Glutamatergic neuron (in vitro differentiated cells): Measurements from ENCODE around the gene ZNF383. TPM values are rescaled to one million over a fixed set of nuclear protein-coding genes. Genes with fewer than 3 reads are reported as not detected.
A peak's percentile ranks its signal among the peaks of the same experiment; 100 is the strongest.

ENCODE experiments used
- DNase-seq: peaks from one replicate; pipeline ENCODE4 v3.0.0; 2022
- H3K27ac Mint-ChIP-seq: one replicate; pipeline ENCODE4 v1.8.0; 2020; ENCODE audit warnings: mild to moderate bottlenecking, mixed read lengths, inconsistent platforms; ENCODE audit not compliant: unreplicated experiment
- H3K27me3 Mint-ChIP-seq: one replicate; pipeline ENCODE4 v1.8.0; 2020; ENCODE audit warnings: mild to moderate bottlenecking, moderate library complexity, mixed read lengths, inconsistent platforms; ENCODE audit not compliant: unreplicated experiment
- H3K36me3 Mint-ChIP-seq: one replicate; pipeline ENCODE4 v1.8.0; 2020; ENCODE audit warnings: mild to moderate bottlenecking, mixed read lengths, inconsistent platforms; ENCODE audit not compliant: unreplicated experiment
- H3K4me1 Mint-ChIP-seq: one replicate; pipeline ENCODE4 v1.8.0; 2020; ENCODE audit warnings: mild to moderate bottlenecking, low read depth, mixed read lengths, inconsistent platforms; ENCODE audit not compliant: unreplicated experiment
- H3K4me3 Mint-ChIP-seq: one replicate; pipeline ENCODE4 v1.8.0; 2020; ENCODE audit warnings: mild to moderate bottlenecking, mixed read lengths, inconsistent platforms; ENCODE audit not compliant: unreplicated experiment
- H3K9me3 Mint-ChIP-seq: one replicate; pipeline ENCODE4 v1.8.0; 2020; ENCODE audit warnings: mild to moderate bottlenecking, moderate library complexity, mixed read lengths, inconsistent platforms; ENCODE audit not compliant: unreplicated experiment
- CTCF ChIP-seq: fragments of 200-600 bp; sonication (generic); IDR thresholded peaks from one replicate; pipeline ENCODE4 v1.5.0; 2021; ENCODE audit not compliant: partially characterized antibody, unreplicated experiment
- total RNA-seq: library from RNA; stranded (reverse); fragmentation: NEBNext Ultra II Directional; extraction: Animal tissue kit (Norgen Biotek cat#: 25700); gene quantifications from one replicate; pipeline ENCODE4 v1.2.1, GENCODE V29; 2021; ENCODE audit not compliant: unreplicated experiment

The ZNF383 gene
- total RNA-seq, 1 donor from 2014 or later, result 10.1 TPM

DNA sequence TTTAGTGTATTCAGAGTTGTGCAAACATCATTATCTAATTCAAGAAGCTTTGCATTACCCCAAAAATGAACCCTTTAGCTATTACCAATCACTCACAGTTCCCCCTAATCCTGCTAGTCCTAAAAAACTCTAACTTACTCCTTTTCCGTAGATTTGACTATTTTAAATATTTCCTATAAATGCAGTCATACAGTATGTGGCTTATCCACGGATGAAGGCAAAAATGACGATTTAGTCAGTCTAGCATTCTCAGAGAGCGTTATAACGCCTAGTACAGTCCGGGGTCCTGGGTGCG lies 587 bp upstream of the ZNF383 start:
- Mint-ChIP-seq H3K27me3 (peaks cover 7% of the 10 kb centered on the region), H3K4me1 (peaks cover 6% of the 10 kb centered on the region), H3K4me3 (peak overlapping the region; percentile 98), H3K9me3 (peaks cover 12% of the 10 kb centered on the region), H3K36me3 (no peaks in the 10 kb centered on the region), H3K27ac (no peak overlapping the region)
- no peak for DNase-seq
- no peak for TF ChIP-seq CTCF

GRCh38 chr19:37218592-37218935 lies 550 bp downstream of the ZNF383 start:
- Mint-ChIP-seq H3K4me3 (peak overlapping the region; percentile 98), H3K9me3 (peaks cover 6% of the 10 kb centered on the region), H3K27ac (peak overlapping the region; percentile 99), H3K36me3 (no peaks in the 10 kb centered on the region), H3K27me3 (peaks cover 6% of the 10 kb centered on the region), H3K4me1 (peaks cover 6% of the 10 kb centered on the region)
- DNase-seq, result no peak
- no peak for TF ChIP-seq CTCF

GRCh38 chr19:37220383-37220782 lies 2.4 kb downstream of the ZNF383 start:
- H3K27ac Mint-ChIP-seq, result no peak overlapping the region
- TF ChIP-seq CTCF, result no peak
- no peak overlapping the region for H3K4me3 Mint-ChIP-seq
- H3K36me3 Mint-ChIP-seq, result peaks cover 2% of the 10 kb centered on the region
- no peak for DNase-seq
- H3K27me3 Mint-ChIP-seq, result peaks cover 6% of the 10 kb centered on the region
- H3K9me3 Mint-ChIP-seq, result peaks cover 5% of the 10 kb centered on the region
- H3K4me1 Mint-ChIP-seq, result peaks cover 6% of the 10 kb centered on the region

GRCh38 chr19:37221136-37221535 lies 3.1 kb downstream of the ZNF383 start:
- Mint-ChIP-seq H3K4me1 (peaks cover 6% of the 10 kb centered on the region), H3K36me3 (peaks cover 7% of the 10 kb centered on the region), H3K27me3 (peaks cover 6% of the 10 kb centered on the region), H3K9me3 (peaks cover 5% of the 10 kb centered on the region), H3K4me3 (no peak overlapping the region), H3K27ac (no peak overlapping the region)
- no peak for TF ChIP-seq CTCF
- no peak for DNase-seq

DNA sequence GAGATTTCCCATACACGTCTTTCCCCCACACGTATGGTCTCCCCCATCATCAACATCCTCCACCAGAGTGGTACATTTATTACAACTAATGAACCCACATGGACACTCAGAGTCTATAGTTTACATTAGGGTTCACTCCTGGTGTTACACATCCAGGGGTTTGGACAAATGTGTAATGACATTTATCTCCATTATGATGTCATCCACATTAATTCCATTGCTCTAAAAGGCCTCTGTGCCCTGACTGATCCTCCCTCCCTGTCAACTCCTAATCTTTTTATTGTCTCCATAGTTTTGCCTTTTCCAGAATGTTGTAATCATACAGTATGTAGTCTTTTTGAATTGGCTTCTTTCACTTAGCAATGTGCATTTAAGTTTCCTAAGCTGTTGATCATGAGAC lies 8.2 kb downstream of the ZNF383 start:
- Mint-ChIP-seq H3K36me3 (peaks cover 29% of the 10 kb centered on the region), H3K27me3 (no peaks in the 10 kb centered on the region), H3K4me1 (no peaks in the 10 kb centered on the region), H3K9me3 (no peaks in the 10 kb centered on the region), H3K4me3 (no peak overlapping the region), H3K27ac (no peak overlapping the region)
- no peak for TF ChIP-seq CTCF
- DNase-seq, result no peak
